ENCODE data around the gene INTS3.

INTS3 gene

GRCh38 chr1:153696741-153697140 is 31.1 kb upstream of the INTS3 start:
- no peak overlapping the region for H3K4me3 ChIP-seq (ENCODE audit: low read depth, low read length)
- TF ChIP-seq CTCF (IDR thresholded peaks at IDR 0.05; ENCODE audit: low read depth, low read length, missing control alignments) = no peak
- in situ Hi-C loops (cut with HindIII; ENCODE audit: low sequenced_read_pairs) = no loop called here
- no peak for DNase-seq (ENCODE audit: low read depth)

GRCh38 chr1:153697191-153698019 is 30.4 kb upstream of the INTS3 start:
- in situ Hi-C loops (cut with HindIII; ENCODE audit: low sequenced_read_pairs) = no loop called here
- no peak for TF ChIP-seq CTCF (IDR thresholded peaks at IDR 0.05; ENCODE audit: low read depth, low read length, missing control alignments)
- DNase-seq (ENCODE audit: low read depth) = no peak
- no peak overlapping the region for H3K4me3 ChIP-seq (ENCODE audit: low read depth, low read length)

GRCh38 chr1:153698020-153698922 is 29.6 kb upstream of the INTS3 start:
- in situ Hi-C loops (cut with HindIII; ENCODE audit: low sequenced_read_pairs) = no loop called here
- DNase-seq (ENCODE audit: low read depth) = no peak
- no peak overlapping the region for H3K4me3 ChIP-seq (ENCODE audit: low read depth, low read length)
- TF ChIP-seq CTCF (IDR thresholded peaks at IDR 0.05; ENCODE audit: low read depth, low read length, missing control alignments) = no peak

GRCh38 chr1:153698923-153699714 is 28.7 kb upstream of the INTS3 start:
- no peak for DNase-seq (ENCODE audit: low read depth)
- in situ Hi-C loops (cut with HindIII; ENCODE audit: low sequenced_read_pairs) = no loop called here
- H3K4me3 ChIP-seq (ENCODE audit: low read depth, low read length) = no peak overlapping the region
- no peak for TF ChIP-seq CTCF (IDR thresholded peaks at IDR 0.05; ENCODE audit: low read depth, low read length, missing control alignments)

GRCh38 chr1:153699768-153700167 is 28.1 kb upstream of the INTS3 start:
- no peak for TF ChIP-seq CTCF (IDR thresholded peaks at IDR 0.05; ENCODE audit: low read depth, low read length, missing control alignments)
- in situ Hi-C loops (cut with HindIII; ENCODE audit: low sequenced_read_pairs) = no loop called here
- DNase-seq (ENCODE audit: low read depth) = no peak
- no peak overlapping the region for H3K4me3 ChIP-seq (ENCODE audit: low read depth, low read length)

- no peak overlapping the region for H3K4me3 ChIP-seq (ENCODE audit: low read depth, low read length)
- DNase-seq (ENCODE audit: low read depth) = no peak
- in situ Hi-C loops (cut with HindIII; ENCODE audit: low sequenced_read_pairs) = no loop called here
- no peak for TF ChIP-seq CTCF (IDR thresholded peaks at IDR 0.05; ENCODE audit: low read depth, low read length, missing control alignments)
These were observed 22.4 kb upstream of the INTS3 start for GRCh38 chr1:153705484-153705883.
